ENCODE measurements around the gene CYSTM1. TPM values are rescaled to one million over a fixed set of nuclear protein-coding genes. Genes with fewer than 3 reads are reported as not detected.

The CYSTM1 gene
- total RNA-seq, 2 experiments from 2014 or later = 10.5 to 12.2 TPM

GRCh38 chr5:140217299-140218026 lies 42.5 kb downstream of the CYSTM1 start:
- Mint-ChIP-seq H3K27ac (no peak overlapping the region), H3K4me3 (no peak overlapping the region), H3K9me3 (ENCODE audit: insufficient read depth) (no peaks in the 10 kb centered on the region), H3K4me1 (ENCODE audit: low read depth) (peaks cover 39% of the 10 kb centered on the region), H3K27me3 (ENCODE audit: low read depth) (no peaks in the 10 kb centered on the region), H3K36me3 (ENCODE audit: low read depth) (no peaks in the 10 kb centered on the region)
- CTCF ChIA-PET = interaction anchor here (1.0 to 1.9 kb wide), 3 partner anchors 11 to 134 kb away, joined by 4 read pairs; no protein-coding TSS in a partner anchor
- DNase-seq (no peak), ATAC-seq (no peak)
- POLR2A ChIA-PET = no interaction called here

- ATAC-seq (no peak), DNase-seq (no peak)
- H3K27me3 Mint-ChIP-seq (ENCODE audit: low read depth) = no peaks in the 10 kb centered on the region
- ChIA-PET CTCF (interaction anchor here (0.9 to 1.0 kb wide), 2 partner anchors 13 to 17 kb away, joined by 3 to 4 read pairs; no protein-coding TSS in a partner anchor), POLR2A (no interaction called here)
- no peaks in the 10 kb centered on the region for H3K36me3 Mint-ChIP-seq (ENCODE audit: low read depth)
- peaks cover 35% of the 10 kb centered on the region for H3K4me1 Mint-ChIP-seq (ENCODE audit: low read depth)
- no peak overlapping the region for H3K4me3 Mint-ChIP-seq
- H3K27ac Mint-ChIP-seq = no peak overlapping the region
- H3K9me3 Mint-ChIP-seq (ENCODE audit: insufficient read depth) = no peaks in the 10 kb centered on the region
These were observed 44.3 kb downstream of the CYSTM1 start for GRCh38 chr5:140219068-140219991.

GRCh38 chr5:140220032-140220697 lies 45.2 kb downstream of the CYSTM1 start:
- DNase-seq (no peak), ATAC-seq (no peak)
- Mint-ChIP-seq H3K36me3 (ENCODE audit: low read depth) (no peaks in the 10 kb centered on the region), H3K9me3 (ENCODE audit: insufficient read depth) (no peaks in the 10 kb centered on the region), H3K27ac (no peak overlapping the region), H3K4me3 (no peak overlapping the region), H3K4me1 (ENCODE audit: low read depth) (peaks cover 26% of the 10 kb centered on the region), H3K27me3 (ENCODE audit: low read depth) (no peaks in the 10 kb centered on the region)
- POLR2A ChIA-PET = no interaction called here
- CTCF ChIA-PET = interaction anchor here (0.9 to 1.4 kb wide), 3 partner anchors 13 to 143 kb away, joined by 3 to 6 read pairs (median 4); no protein-coding TSS in a partner anchor

GRCh38 chr5:140220698-140221064 lies 45.7 kb downstream of the CYSTM1 start:
- H3K9me3 Mint-ChIP-seq (ENCODE audit: insufficient read depth) = no peaks in the 10 kb centered on the region
- peaks cover 24% of the 10 kb centered on the region for H3K4me1 Mint-ChIP-seq (ENCODE audit: low read depth)
- ATAC-seq = no peak
- no peaks in the 10 kb centered on the region for H3K36me3 Mint-ChIP-seq (ENCODE audit: low read depth)
- no peak overlapping the region for H3K27ac Mint-ChIP-seq
- H3K4me3 Mint-ChIP-seq = no peak overlapping the region
- CTCF ChIA-PET = interaction anchor here (0.9 to 1.4 kb wide), 4 partner anchors 14 to 143 kb away, joined by 3 to 7 read pairs (median 5); no protein-coding TSS in a partner anchor
- POLR2A ChIA-PET = no interaction called here
- DNase-seq = no peak
- H3K27me3 Mint-ChIP-seq (ENCODE audit: low read depth) = no peaks in the 10 kb centered on the region

GRCh38 chr5:140221697-140222223 lies 46.8 kb downstream of the CYSTM1 start:
- Mint-ChIP-seq H3K27ac (no peak overlapping the region), H3K27me3 (ENCODE audit: low read depth) (no peaks in the 10 kb centered on the region), H3K4me1 (ENCODE audit: low read depth) (peaks cover 24% of the 10 kb centered on the region), H3K4me3 (no peak overlapping the region), H3K36me3 (ENCODE audit: low read depth) (no peaks in the 10 kb centered on the region), H3K9me3 (ENCODE audit: insufficient read depth) (no peaks in the 10 kb centered on the region)
- CTCF ChIA-PET = interaction anchor here (1.0 to 1.6 kb wide), 4 partner anchors 18 to 253 kb away, joined by 3 to 7 read pairs (median 4); no protein-coding TSS in a partner anchor
- POLR2A ChIA-PET = no interaction called here
- no peak for DNase-seq
- no peak for ATAC-seq

- ATAC-seq (no peak), DNase-seq (no peak)
- ChIA-PET CTCF (interaction anchor here (1.4 to 1.6 kb wide), 2 partner anchors 20 to 22 kb away, joined by 3 to 4 read pairs; no protein-coding TSS in a partner anchor), POLR2A (no interaction called here)
- Mint-ChIP-seq H3K36me3 (ENCODE audit: low read depth) (no peaks in the 10 kb centered on the region), H3K4me1 (ENCODE audit: low read depth) (peaks cover 24% of the 10 kb centered on the region), H3K4me3 (no peak overlapping the region), H3K9me3 (ENCODE audit: insufficient read depth) (no peaks in the 10 kb centered on the region), H3K27ac (no peak overlapping the region), H3K27me3 (ENCODE audit: low read depth) (no peaks in the 10 kb centered on the region)
These were observed 47.4 kb downstream of the CYSTM1 start for GRCh38 chr5:140222416-140222815.

- Mint-ChIP-seq H3K4me3 (no peak overlapping the region), H3K4me1 (ENCODE audit: low read depth) (peaks cover 24% of the 10 kb centered on the region), H3K27me3 (ENCODE audit: low read depth) (no peaks in the 10 kb centered on the region), H3K27ac (no peak overlapping the region), H3K36me3 (ENCODE audit: low read depth) (no peaks in the 10 kb centered on the region), H3K9me3 (ENCODE audit: insufficient read depth) (no peaks in the 10 kb centered on the region)
- POLR2A ChIA-PET = no interaction called here
- DNase-seq (no peak), ATAC-seq (no peak)
- CTCF ChIA-PET = interaction anchor here (0.8 to 1.4 kb wide), 5 partner anchors 15 to 140 kb away, joined by 3 to 8 read pairs (median 3); no protein-coding TSS in a partner anchor
These were observed 48.6 kb downstream of the CYSTM1 start for GRCh38 chr5:140223567-140223966.

- ChIA-PET CTCF (interaction anchor here (1.4 kb wide), 2 partner anchors 20 to 139 kb away, joined by 3 to 8 read pairs; no protein-coding TSS in a partner anchor), POLR2A (no interaction called here)
- Mint-ChIP-seq H3K4me1 (ENCODE audit: low read depth) (peaks cover 23% of the 10 kb centered on the region), H3K36me3 (ENCODE audit: low read depth) (no peaks in the 10 kb centered on the region), H3K9me3 (ENCODE audit: insufficient read depth) (no peaks in the 10 kb centered on the region), H3K27me3 (ENCODE audit: low read depth) (no peaks in the 10 kb centered on the region), H3K27ac (no peak overlapping the region), H3K4me3 (no peak overlapping the region)
- ATAC-seq (no peak), DNase-seq (no peak)
These were observed 49.7 kb downstream of the CYSTM1 start for GRCh38 chr5:140224658-140225057.

GRCh38 chr5:140225396-140225795 lies 50.4 kb downstream of the CYSTM1 start:
- no peak overlapping the region for H3K4me3 Mint-ChIP-seq
- H3K27me3 Mint-ChIP-seq (ENCODE audit: low read depth) = no peaks in the 10 kb centered on the region
- ATAC-seq (no peak), DNase-seq (no peak)
- no peaks in the 10 kb centered on the region for H3K9me3 Mint-ChIP-seq (ENCODE audit: insufficient read depth)
- peaks cover 16% of the 10 kb centered on the region for H3K4me1 Mint-ChIP-seq (ENCODE audit: low read depth)
- ChIA-PET POLR2A (no interaction called here), CTCF (no interaction called here)
- H3K27ac Mint-ChIP-seq = no peak overlapping the region
- H3K36me3 Mint-ChIP-seq (ENCODE audit: low read depth) = no peaks in the 10 kb centered on the region

- H3K9me3 Mint-ChIP-seq (ENCODE audit: insufficient read depth) = no peaks in the 10 kb centered on the region
- DNase-seq = no peak
- ATAC-seq = no peak
- H3K4me3 Mint-ChIP-seq = no peak overlapping the region
- ChIA-PET POLR2A (no interaction called here), CTCF (interaction anchor here (0.6 to 1.4 kb wide), 4 partner anchors 13 to 1518 kb away, joined by 3 to 4 read pairs (median 4); no protein-coding TSS in a partner anchor)
- H3K27me3 Mint-ChIP-seq (ENCODE audit: low read depth) = peaks cover 5% of the 10 kb centered on the region
- peaks cover 1% of the 10 kb centered on the region for H3K4me1 Mint-ChIP-seq (ENCODE audit: low read depth)
- H3K36me3 Mint-ChIP-seq (ENCODE audit: low read depth) = no peaks in the 10 kb centered on the region
- H3K27ac Mint-ChIP-seq = no peak overlapping the region
These were observed 52.1 kb downstream of the CYSTM1 start for GRCh38 chr5:140227046-140227445.

- no peaks in the 10 kb centered on the region for H3K36me3 Mint-ChIP-seq (ENCODE audit: low read depth)
- CTCF ChIA-PET = no interaction called here
- ATAC-seq (no peak), DNase-seq (no peak)
- peaks cover 8% of the 10 kb centered on the region for H3K27me3 Mint-ChIP-seq (ENCODE audit: low read depth)
- no peaks in the 10 kb centered on the region for H3K4me1 Mint-ChIP-seq (ENCODE audit: low read depth)
- H3K27ac Mint-ChIP-seq = no peak overlapping the region
- POLR2A ChIA-PET = interaction anchor here (0.6 kb wide), 1 partner anchor 48 kb away, joined by 3 read pairs; no protein-coding TSS in a partner anchor
- H3K4me3 Mint-ChIP-seq = no peak overlapping the region
- no peaks in the 10 kb centered on the region for H3K9me3 Mint-ChIP-seq (ENCODE audit: insufficient read depth)
These were observed 53.4 kb downstream of the CYSTM1 start for GRCh38 chr5:140228364-140228837.
